22Rv1 (cell line): ENCODE results near the gene MEOX1.
A peak's percentile ranks its signal among the peaks of the same experiment; 100 is the strongest.

Experiments
- H3K27ac ChIP-seq: fragments of 450-650 bp; 2 replicates; pipeline ENCODE4 v1.5.1; 2017
- CTCF ChIP-seq: fragments of 450-650 bp; IDR thresholded peaks from 2 replicates; pipeline ENCODE4 v1.5.1; 2017; ENCODE audit warnings: mild to moderate bottlenecking
- ZFX ChIP-seq: fragments of 450-650 bp; IDR thresholded peaks from 2 replicates; pipeline ENCODE4 v1.6.1; 2017; ENCODE audit warnings: antibody characterized with exemption, borderline replicate concordance

Gene MEOX1

DNA sequence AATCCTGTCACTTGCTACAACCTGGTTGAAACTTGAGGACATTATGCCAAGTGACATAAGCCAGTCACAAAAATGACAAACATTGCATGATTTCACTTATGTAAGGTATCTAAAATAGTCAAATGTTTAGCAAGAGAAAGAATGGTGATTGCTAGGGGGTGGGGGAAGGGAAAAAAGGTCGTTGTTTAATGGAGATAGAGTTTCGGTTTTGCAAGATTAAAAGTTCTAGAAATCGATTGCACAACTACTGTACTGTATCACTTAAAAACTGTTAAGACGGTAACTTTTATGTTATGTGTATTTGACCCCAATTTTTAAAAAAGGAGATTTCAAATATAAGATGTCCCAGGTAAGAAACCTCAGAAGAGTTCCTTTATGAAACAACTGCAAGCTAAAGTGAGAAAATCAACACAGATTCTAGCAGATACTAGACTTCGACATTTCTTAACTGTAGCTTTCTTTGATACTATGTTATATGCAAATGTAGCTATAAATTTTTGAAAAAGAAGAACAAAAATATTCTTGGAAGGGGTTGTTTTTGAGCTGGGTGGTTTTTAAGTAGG lies 5.9 kb downstream of the MEOX1 start:
- H3K27ac ChIP-seq = no peak overlapping the region
- TF ChIP-seq CTCF = no peak
- no peak for TF ChIP-seq ZFX

GRCh38 chr17:43652124-43652480 lies 9.6 kb downstream of the MEOX1 start:
- H3K27ac ChIP-seq = no peak overlapping the region
- TF ChIP-seq CTCF (no peak), ZFX (no peak)

- TF ChIP-seq ZFX (no peak), CTCF (no peak)
- H3K27ac ChIP-seq = no peak overlapping the region
These were observed 11.3 kb downstream of the MEOX1 start for GRCh38 chr17:43650471-43650870.

DNA sequence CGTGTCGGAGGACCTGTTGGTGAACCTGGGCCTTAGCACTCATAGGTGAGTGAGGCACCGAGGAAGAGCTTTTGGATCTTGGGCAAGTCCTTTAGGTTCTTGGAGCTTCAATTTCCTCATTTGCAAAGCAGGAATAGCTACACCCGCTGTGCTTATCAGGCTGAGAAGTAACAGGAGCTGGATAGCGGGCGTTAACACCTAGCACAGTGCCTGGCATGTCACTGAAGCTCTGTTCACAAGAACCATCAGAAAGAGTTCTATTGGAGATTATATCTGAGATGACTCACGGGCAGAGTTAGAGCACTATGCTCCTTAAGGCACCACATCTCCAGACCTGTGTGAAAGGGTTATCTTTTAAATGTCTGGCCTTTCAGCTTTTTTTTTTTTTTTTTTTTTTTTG lies 12.8 kb downstream of the MEOX1 start:
- H3K27ac ChIP-seq = no peak overlapping the region
- TF ChIP-seq CTCF = no peak
- no peak for TF ChIP-seq ZFX

DNA sequence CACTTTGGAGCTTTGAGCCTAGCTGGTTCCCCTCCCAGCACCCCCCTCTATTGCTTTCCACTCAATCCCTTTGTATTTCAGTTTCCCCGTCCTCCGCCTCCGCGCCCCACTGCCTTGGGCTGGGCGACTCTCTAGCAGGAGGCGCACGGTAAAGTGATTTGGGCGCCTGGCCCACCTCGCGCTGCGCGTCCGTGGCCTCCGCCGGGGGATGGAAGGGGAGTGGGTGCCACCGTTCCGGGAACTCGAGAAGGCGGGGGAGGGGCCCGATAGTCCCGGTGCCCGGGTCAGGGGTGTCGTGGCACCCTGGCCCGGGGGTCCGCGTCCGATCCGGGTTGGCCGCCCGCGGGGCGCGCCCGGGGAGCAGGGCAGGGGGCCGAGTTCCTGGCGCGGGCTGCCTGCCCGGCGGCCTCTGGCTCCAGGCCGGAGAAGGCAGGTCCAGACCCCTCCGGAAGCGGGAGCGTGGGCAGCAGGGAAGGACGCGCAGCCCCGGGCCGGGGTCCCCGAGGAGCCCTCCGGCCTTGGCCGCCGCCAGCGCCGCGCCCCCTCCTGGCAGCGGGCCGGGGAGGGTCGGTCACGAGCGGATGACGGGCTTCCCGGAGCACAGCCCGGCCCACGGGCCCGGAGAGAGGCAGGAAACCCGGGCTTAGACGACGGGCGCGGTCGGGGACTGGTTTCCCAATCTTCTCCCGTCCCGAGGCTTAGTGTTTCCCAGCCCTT lies 15.8 kb downstream of the MEOX1 start:
- TF ChIP-seq CTCF (peak; percentile 7; the same call in 1 of the 2 replicates), ZFX (no peak)
- no peak overlapping the region for H3K27ac ChIP-seq

- no peak overlapping the region for H3K27ac ChIP-seq
- TF ChIP-seq CTCF = no peak
These were observed 16.3 kb downstream of the MEOX1 start for GRCh38 chr17:43645450-43645764.

DNA sequence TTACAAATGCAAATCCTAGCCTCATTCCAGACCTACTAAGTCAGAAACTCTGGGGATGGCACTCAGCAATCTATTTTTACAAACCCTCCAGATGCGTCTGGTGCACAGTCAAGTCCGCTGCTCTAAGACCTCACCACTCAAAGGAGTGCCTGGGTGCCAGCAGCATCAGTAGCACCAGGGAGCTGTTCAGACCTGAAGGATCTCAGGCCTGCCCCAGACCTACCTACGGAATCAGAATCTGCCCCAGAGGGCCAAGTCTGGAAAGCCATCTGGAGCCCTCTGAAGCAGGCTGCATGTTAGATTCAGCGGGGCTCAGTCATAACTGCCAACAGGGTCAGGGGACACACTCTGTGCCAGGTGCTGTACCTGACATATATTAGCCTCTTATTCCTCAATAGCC lies 17.6 kb downstream of the MEOX1 start:
- no peak for TF ChIP-seq ZFX

GRCh38 chr17:43641416-43641815 lies 20.3 kb downstream of the MEOX1 start:
- no peak for TF ChIP-seq ZFX
- no peak for TF ChIP-seq CTCF

More for the DNA sequence above, 17.6 kb downstream of the MEOX1 start:
- H3K27ac ChIP-seq = no peak overlapping the region

More at GRCh38 chr17:43641416-43641815, 20.3 kb downstream of the MEOX1 start:
- no peak overlapping the region for H3K27ac ChIP-seq
